G401.6 (cell line): ENCODE measurements around the gene TAS2R7.
"Not testable (repeated sequence)": the region's sequence is repeated elsewhere in the genome, so short reads cannot be mapped to it uniquely, and the experiment has no call there.

Source experiments
- FAIRE-seq: peaks from 2 replicates; lab custom pipeline; 2012; peaks lifted over from hg19 to GRCh38; lab: Jason Lieb, UNC

Gene TAS2R7, protein sequence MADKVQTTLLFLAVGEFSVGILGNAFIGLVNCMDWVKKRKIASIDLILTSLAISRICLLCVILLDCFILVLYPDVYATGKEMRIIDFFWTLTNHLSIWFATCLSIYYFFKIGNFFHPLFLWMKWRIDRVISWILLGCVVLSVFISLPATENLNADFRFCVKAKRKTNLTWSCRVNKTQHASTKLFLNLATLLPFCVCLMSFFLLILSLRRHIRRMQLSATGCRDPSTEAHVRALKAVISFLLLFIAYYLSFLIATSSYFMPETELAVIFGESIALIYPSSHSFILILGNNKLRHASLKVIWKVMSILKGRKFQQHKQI

GRCh38 chr12:10802587-10802986, at the start of gene TAS2R7:
TAS2R7 (minus strand) TSS chr12:10802627; CDS start chr12:10802570, 57 bp downstream.
- no peak for FAIRE-seq

DNA sequence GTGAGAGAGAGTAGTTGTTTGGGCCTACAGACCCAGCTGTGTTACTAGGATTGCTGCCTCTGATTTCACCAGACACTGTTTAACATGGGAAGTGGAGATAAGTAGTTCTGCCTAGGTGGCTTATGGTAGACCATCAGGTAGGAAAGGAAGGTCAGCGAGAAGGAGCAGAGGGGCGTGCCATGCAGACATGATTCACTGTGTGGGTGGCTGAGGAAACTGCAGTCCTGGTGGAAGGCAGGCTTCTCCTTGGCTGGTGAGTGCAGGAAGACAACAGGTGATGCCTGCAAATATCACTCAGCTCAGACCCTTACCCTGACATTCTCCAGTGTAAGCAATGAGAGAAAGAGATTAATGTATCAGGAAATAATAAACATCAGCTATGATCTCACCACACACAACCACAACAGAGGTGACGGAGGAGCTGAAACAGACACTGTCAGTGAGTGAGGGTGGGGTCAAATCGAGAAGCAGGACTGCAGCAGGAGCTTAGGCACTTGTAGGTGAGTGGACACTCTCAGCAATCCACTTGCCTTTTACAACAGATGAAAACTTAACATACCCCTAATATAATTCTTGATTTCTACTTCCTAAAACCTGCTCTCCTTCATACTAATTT, 48.9 kb upstream of the TAS2R7 start:
- FAIRE-seq = no peak

DNA sequence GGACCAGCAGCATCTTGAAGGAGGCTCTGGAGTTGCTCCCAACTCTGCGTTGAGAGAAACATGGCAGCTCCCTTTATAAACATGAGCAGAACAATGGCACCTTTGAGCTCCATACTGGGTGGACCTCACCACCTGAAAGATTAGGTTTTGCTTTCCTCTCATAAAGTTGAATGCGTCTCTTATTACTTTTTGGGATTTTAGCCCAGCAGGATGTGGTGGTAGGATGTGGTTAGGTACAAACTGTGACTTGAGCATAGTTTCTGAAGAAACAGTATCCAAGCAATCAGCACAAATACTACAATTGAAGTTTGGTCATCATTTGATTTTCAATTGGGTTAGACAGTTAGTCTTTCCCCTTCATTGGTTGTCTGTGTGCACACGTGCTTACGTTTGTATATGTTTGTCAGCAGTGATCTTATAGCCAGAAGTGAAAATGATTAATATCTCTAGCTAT, 47.0 kb upstream of the TAS2R7 start, which contains the start of gene PRR4:
Gene PRR4, minus strand, starts transcription at position 51 of the 454 bp plus-strand sequence. Its CDS starts 38 bp downstream, at position 13.
- FAIRE-seq = no peak

- FAIRE-seq = no peak
Observed at GRCh38 chr12:10847744-10848143, 45.3 kb upstream of the TAS2R7 start.

DNA sequence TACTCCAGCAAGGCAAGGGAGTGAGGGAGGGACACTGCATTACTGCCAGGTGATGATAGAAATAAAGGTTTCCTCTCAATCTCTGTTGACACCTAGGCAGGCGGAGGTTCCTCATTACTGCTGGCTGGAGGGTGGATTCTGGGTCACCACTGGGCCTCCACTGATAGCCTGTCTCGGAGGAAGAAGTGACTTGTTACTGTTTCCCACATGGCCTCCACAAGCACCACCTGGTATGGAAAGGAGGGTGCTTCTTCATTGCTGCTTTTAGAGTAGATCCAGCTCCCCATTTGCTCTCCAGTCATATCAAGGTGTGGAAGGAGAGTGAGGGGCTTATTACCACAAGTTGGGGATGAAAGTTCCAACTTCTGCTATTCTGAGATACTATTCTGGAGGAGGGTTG, 40.4 kb upstream of the TAS2R7 start:
- no peak for FAIRE-seq

DNA sequence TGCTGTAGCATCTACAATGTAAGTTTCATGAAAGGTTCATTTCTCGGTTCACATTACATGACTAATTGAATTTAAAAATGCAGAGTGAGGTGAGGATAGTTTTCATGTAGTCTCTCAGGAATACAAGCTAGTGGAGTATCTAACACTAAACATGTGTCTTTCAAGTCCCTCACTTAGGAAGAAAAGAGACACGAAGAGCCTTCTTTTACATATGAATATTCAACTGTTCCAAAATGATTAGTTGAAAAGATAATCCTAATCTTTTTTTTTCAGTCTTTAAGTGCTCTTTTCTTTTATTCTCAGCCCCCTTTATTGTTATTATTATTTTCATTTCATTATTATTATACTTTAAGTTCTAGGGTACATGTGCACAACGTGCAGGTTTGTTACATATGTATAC, 36.0 kb upstream of the TAS2R7 start:
- no peak for FAIRE-seq

DNA sequence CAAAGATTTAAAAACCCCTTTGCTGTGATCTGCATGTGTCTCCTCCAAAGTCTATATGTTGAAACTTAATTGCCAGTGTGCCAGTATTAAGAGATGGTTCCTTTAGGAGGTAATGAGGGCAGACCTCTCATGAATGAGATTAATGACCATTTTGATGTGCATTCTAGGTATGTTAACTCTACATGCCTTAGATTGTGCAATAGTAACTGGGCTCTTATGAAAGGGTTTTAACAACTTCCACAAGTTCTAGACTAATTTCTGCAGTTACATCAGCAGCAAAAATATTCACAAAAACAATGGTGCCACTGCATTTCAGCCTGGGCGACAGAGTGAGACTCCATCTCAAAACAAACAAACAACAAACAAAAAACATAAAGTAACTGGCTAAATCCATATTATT, 27.6 kb upstream of the TAS2R7 start:
- FAIRE-seq = no peak

DNA sequence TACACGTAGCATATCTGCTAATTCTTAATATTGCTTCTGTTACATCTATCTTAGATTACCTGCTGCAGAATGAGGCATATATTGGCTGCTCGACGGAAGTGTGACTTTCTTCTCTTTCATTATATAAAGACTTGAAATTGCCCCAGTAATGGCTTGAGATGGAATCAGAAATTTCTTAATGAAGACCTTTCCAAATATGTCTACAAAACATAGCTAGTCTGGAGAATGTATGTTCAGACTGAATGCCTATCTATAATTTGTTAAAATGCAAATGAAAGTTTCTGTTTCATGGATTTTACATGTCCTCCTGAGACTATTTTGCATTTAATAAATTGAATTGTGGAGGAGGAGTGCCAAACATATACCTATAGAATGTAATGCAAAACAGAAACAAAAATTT, 23.8 kb upstream of the TAS2R7 start, which contains the start of gene TAS2R10:
Gene TAS2R10, minus strand, starts transcription at position 101 of the 400 bp plus-strand sequence. Its CDS starts 89 bp downstream, at position 12.
- FAIRE-seq = no peak

- no peak for FAIRE-seq
Observed at GRCh38 chr12:10824957-10825356, 22.5 kb upstream of the TAS2R7 start.

- no peak for FAIRE-seq
Observed at GRCh38 chr12:10811883-10812536, 9.6 kb upstream of the TAS2R7 start.

DNA sequence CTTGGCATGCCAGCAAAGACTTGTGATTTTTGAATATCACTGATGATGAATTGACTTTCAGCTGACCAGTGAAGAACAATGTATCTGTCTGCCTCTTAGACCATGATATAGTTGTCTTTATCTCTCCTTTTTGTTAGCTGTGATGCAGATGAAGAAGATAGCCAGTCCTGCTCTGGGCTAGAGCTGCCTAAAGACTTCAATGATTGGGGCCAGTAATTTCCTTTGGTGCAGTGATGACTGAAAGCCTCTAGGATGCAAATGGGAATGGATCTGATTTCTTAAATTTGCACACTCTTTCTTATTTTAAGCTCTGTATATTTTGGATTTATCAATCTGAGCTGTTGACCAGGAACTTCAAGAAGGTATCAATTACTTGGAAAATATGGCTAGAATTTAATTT, 7.6 kb upstream of the TAS2R7 start, which contains the start of gene TAS2R9:
Gene TAS2R9, minus strand, starts transcription at position 101 of the 400 bp plus-strand sequence. Its CDS starts 93 bp downstream, at position 8.
- FAIRE-seq = no peak

DNA sequence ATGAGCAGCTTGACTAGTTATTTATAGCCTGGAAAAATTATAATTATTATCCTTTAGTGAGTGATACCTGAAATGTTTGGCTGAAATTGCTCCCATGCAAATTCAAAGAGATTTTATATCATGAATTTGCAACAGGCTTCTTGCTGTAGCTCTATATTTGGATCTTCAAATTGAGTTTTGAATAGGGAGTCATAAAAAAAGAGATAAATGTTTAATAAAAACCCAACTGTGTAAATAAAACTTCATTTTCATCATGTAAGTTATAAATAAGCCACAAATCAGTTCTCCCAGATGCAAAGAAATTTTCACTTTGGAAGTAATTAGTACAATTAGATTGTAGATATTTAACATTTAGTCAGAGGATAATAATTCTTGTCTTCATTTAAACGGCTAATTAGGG, 4.8 kb upstream of the TAS2R7 start, which contains the start of gene TAS2R8:
Gene TAS2R8, minus strand, starts transcription at position 101 of the 400 bp plus-strand sequence. CDS start 306 bp downstream, outside the sequence.
- no peak for FAIRE-seq

DNA sequence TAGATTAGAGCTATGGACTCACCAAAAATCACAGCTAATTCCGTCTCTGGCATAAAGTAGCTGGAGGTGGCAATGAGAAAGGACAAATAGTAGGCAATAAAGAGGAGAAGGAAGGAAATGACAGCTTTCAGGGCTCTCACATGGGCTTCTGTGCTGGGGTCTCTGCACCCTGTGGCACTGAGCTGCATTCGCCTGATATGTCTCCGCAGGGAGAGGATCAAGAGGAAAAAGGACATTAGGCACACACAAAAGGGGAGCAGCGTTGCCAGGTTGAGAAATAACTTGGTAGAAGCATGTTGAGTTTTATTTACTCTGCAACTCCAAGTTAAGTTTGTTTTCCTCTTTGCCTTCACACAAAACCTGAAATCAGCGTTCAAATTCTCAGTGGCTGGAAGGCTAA, 686 bp downstream of the TAS2R7 start:
- FAIRE-seq = no peak

DNA sequence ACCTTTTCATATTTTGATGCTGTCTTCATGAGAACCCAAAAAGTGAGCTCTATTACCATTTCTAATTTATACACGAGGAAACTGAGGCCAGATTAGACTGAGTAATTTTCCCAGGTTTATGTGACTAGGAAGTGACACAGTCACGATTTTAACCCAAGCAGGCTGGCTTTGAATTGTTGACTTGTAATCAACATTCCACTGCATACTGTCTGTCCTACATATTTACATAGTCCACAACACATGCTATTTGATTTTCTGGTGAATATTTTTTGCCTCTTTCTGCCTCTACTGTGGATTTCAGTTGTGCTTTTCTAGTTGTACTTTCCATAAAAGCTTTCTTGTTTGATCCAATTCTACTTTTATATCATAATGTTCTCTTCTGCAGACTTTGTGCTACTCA, 8.2 kb downstream of the TAS2R7 start:
- no peak for FAIRE-seq

- FAIRE-seq = not testable (repeated sequence)
Observed at GRCh38 chr12:10791769-10792168, 10.7 kb downstream of the TAS2R7 start.

DNA sequence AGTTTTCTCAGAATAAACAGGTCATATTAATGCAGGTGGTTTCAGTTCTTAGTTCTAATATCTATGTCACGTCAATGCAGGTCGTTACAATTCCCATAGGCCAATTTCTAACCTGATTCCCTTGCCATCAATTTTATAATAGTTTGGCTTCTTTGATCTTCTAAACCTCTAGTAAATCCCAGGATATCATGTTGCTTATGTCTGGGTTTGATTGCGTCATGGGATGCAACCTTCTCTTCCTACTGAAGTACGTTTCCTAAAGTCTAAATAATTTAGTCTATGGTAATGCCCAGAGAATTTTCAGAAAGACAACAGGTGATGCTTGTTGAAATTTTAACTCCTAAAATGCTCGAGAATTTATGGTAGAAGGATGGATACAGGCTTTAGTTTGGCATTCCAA, 19.2 kb downstream of the TAS2R7 start:
- FAIRE-seq = no peak

DNA sequence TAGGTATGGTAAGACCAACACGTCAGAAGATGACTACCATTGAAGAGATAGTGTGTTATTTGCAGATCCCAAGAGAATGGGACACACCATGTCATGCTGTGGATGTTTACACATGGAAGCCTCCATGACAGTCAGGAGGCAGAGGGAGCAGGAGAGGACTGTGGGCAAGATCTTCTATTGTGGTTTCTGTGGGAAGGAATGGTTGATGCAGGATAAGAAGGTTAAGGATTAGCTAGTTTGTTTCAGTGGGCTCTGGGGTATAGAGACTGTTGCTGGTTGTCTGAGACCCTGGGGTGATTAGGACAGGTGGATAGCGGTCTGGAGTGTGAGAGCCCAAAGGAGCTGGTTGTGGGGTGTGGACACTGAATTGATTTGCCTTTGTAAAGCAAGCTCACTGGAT, 23.3 kb downstream of the TAS2R7 start:
- no peak for FAIRE-seq

GRCh38 chr12:10771132-10771733, 31.2 kb downstream of the TAS2R7 start:
- peak; percentile 92 for FAIRE-seq

- FAIRE-seq = no peak
Observed at GRCh38 chr12:10759657-10760056, 42.8 kb downstream of the TAS2R7 start.

DNA sequence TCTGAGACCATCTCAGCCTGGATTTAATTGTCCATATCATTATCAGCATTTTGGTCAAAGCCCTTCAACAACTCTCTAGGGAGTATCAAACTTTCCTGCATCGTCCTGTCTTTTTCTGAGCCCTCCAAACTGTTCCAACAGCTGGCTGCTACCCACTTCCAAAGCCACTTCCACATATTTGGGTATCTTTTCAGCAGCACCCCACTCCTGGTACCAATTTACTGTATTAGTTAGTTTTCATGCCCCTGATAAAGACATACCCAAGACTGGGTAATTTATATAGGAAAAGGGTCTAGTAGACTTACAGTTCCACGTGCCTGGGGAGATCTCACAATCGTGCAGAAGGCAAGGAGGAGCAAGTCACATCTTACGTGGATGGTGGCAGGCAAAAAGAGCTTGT, 46.2 kb downstream of the TAS2R7 start:
- FAIRE-seq = no peak

GRCh38 chr12:10753059-10753458, 49.4 kb downstream of the TAS2R7 start:
- no peak for FAIRE-seq
